HG03565 (cell line): ENCODE data around the gene SH3GL2.

Experiments
- ATAC-seq: cut with Tn5 transposase; IDR thresholded peaks from one replicate; pipeline ENCODE4 v1.9.1; 2021; ENCODE audit warnings: mild to moderate bottlenecking, moderate library complexity; ENCODE audit not compliant: unreplicated experiment

SH3GL2 gene

DNA sequence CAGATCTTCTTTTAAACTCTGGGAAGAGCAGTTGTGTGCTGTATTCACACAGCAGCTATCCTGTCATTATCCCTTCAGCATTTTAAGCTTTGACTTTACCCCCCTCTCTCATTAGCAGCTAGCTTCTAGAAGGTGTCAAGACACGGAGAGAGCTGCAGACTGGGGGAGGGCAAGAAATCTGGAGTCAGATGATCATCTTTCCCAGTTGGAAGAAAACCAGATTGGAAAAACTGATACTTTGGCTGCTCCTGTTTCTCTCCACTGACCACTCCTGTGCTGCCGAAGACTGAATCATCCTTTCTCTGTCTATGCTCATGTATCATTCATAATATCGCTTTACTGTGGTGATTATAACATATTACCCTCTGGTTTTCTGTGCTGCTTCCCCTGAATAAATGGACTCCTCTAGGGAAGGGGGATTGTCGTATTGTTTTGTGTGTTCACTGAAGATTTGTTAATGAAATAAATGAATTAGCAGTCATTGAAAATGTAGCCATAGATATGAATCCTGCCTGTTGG, 75.1 kb downstream of the SH3GL2 start:
- no peak for ATAC-seq

DNA sequence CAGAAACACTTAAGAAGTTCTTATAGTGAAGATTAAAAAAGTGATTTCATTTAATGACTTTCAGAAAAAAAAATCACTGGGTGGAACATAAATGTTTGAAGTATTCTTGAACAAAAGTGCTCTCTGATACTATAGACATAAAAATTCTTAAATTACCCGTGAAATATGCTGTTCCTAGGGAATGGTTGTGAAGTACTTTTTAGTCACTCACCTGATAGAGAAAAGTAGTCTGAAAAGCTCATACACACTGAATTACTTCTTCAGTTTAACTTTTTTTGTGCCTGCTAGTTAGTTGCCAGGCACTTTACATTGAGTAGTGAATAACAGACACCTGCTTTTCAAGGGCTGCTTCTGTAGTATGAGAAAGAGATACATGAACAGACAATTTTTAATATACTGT, 78.0 kb downstream of the SH3GL2 start:
- ATAC-seq: no peak

DNA sequence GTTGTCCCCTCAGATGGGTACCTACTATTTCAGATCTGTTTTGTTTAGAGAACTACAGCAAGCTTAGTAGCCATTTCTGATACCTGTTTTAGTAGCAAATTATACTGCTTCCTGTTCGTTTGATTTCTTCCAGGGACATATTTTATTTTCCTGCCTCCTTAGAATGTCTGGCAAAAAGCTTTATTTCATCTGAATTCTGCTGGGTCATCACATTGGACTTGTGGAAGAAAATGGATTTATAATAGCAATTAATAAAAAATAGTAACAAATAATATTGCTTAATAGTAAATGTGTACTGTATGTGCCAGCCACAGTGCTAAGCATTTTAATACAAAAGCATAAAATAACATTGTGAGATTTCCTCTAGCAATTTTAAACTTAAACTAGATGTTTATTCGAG, 79.4 kb downstream of the SH3GL2 start:
- no peak for ATAC-seq

GRCh38 chr9:17660158-17660557, 81.3 kb downstream of the SH3GL2 start:
- no peak for ATAC-seq

GRCh38 chr9:17665450-17665849, 86.6 kb downstream of the SH3GL2 start:
- ATAC-seq: no peak

GRCh38 chr9:17669206-17669605, 90.3 kb downstream of the SH3GL2 start:
- no peak for ATAC-seq

- ATAC-seq: no peak
These were observed 103.8 kb downstream of the SH3GL2 start for GRCh38 chr9:17682684-17683083.

GRCh38 chr9:17688834-17689233, 110.0 kb downstream of the SH3GL2 start:
- no peak for ATAC-seq

- no peak for ATAC-seq
These were observed 115.5 kb downstream of the SH3GL2 start for GRCh38 chr9:17694336-17694735.

DNA sequence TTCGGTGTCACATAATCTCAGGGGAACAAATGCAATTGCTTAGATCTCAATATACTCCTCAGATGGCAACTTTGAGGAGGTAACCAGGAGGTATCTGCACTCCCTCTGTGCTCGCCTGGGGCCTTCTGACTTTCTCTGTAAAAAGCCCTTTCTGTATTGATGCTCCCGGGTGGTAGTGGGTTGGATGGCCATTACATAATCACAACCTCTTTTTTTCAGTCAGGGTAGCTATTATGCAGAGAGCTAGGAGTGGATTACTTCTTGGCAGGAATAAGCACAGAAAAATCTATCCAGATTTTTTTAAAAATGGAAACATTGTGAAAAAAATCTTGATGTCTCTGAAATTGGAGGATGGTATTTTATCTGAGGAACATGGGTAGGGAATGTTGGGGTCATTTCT, 116.6 kb downstream of the SH3GL2 start:
- no peak for ATAC-seq

- no peak for ATAC-seq
These were observed 120.9 kb downstream of the SH3GL2 start for GRCh38 chr9:17699615-17700330.

- no peak for ATAC-seq
These were observed 127.5 kb downstream of the SH3GL2 start for GRCh38 chr9:17706347-17706746.

- no peak for ATAC-seq
These were observed 140.2 kb downstream of the SH3GL2 start for GRCh38 chr9:17719053-17719452.

DNA sequence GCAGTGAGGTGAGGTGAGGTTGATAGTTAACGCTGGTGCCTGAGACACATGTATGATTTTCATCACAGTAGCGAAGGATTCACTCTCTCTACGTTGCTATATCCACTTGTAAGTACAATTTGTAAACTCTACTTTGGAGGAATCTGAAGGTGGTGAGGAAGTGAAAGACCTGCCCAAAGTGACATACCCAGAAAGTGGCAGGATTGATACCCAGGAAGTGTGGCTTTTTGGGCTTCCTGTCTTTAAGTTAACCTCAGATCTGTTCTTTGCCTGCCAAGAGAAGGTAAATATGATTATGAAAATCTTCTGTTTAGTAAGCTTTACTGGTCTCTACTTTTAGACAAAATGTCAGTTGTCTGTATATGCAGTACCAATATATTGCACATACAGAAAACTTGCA, 143.1 kb downstream of the SH3GL2 start:
- ATAC-seq: no peak

DNA sequence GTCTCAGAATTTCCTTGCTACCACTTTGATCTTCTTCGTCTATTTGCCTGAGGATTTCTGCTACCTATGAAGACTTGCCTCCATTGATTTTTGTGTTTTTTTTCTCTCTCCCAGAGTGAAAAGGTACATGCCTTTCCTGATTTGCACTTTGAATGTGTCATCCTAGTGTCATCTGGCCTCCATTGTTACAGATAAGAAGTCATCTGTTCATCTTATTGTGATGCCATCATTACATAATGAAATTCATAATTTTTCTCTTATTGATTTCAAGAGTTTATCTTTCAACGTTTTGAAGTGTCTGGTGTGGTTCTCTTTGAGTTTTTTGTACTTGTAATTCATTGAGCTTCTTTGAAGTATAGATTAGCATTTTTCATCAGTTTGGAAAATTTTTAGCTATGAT, 144.8 kb downstream of the SH3GL2 start:
- ATAC-seq: no peak

- ATAC-seq: no peak
These were observed 146.6 kb downstream of the SH3GL2 start for GRCh38 chr9:17725399-17726010.

DNA sequence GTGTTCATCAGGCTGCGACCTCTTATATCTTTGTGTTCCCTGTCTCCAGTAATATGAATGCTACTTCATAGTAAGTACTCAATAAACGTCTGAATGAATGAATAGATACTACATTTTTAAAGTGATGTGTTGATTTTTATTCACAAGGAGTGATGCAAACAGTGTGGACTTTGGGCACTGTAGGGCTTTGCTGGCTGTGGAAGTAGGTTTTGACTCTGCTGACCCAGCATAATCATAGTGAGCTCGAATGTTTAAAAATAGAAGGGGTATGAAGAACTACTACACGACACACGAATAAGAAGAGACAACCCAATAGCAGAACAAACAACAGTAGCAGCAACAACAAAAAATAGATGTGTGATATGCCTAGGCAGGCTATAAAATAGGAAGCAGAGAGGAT, 147.4 kb downstream of the SH3GL2 start:
- no peak for ATAC-seq

DNA sequence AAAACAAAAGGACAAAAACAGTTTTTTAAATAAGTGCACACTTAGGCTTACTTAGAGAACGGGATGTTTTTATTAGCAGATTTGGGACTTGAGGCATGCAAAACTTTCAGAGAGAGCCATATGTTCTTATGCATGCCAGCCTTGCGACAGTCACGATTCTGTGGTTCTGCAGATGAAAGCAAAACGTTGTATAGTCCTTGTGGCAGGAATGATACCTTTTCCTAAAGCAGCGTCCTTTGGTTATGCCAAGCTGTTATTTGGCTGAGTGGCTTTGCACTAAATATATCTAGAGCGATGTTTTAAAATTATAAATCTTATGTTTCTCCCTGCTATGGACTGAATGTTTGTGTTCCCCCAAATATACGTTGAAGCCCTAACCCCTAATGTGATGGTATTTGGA, 152.0 kb downstream of the SH3GL2 start:
- ATAC-seq: no peak

DNA sequence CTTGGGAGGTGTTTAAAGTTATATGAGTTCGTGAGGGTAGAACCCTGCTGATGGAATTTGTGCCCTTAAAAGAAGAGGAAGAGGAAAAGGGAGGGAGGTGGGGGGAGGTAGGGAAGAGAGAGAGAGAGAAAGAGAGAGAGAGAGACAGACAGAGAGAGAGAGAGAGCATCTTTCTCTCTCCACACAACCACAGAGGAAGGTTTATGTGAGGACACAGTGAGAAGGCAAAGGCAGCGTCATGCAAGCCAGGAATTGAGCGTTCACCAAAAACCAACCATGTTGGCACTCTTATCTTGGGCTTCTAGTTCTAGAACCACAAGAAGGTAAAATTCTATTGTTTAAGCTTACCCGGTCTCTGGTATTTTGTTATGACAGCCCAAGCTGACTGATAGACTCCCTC, 152.4 kb downstream of the SH3GL2 start:
- ATAC-seq: no peak

DNA sequence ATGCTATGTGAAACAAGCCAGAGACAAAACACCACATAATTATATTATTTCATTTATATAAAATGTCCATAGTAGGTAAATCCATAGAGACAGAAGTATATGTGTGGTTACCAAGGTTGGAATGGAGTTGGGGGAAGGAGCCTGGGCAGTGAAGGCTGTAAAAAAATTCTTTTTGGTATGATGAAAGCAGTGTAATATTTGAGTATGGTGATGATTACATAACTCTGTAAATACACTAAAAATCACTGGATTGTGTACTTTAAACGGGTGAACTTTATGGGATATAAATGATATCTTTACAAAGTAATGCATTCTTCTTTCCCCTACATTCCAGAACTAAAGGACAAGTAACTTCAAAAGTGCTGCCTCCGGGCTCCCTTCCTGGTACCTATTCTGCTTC, 155.8 kb downstream of the SH3GL2 start:
- no peak for ATAC-seq

- no peak for ATAC-seq
These were observed 157.0 kb downstream of the SH3GL2 start for GRCh38 chr9:17735859-17736258.

DNA sequence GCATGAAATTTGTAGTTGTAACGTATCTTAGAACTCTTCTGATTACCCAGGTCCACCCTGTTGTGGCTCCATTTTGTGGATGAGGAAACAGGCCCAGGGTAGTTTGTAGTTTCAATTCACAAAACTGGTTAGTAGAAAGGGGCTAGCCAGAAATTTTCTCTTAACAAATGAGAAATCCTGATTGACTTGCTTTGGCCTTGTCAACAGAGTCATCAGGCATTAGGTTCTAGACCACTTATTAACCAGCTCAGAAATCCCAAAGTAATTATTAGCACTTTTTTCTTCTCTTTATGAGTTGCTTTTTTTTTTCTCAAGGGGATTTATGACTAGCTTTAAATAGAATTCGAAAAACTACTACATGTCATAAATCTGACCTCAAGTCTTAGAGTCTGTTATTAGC, 160.2 kb downstream of the SH3GL2 start:
- ATAC-seq: no peak

GRCh38 chr9:17739736-17740135, 160.9 kb downstream of the SH3GL2 start:
- no peak for ATAC-seq
